ENCODE data around the gene CFAP54.

GRCh38 chr12:96570579-96570978 lies 81.2 kb downstream of the CFAP54 start:
- TF ChIP-seq EP300 (IDR thresholded peaks at IDR 0.05) (no peak), CTCF (IDR thresholded peaks at IDR 0.05) (no peak), POLR2A (IDR thresholded peaks at IDR 0.05) (no peak), POLR2AphosphoS5 (IDR thresholded peaks at IDR 0.05) (no peak)

Measured in upper lobe of left lung (tissue), 4 donors.